Pancreas (tissue), 10 donors: ENCODE results near the gene CFAP43. TPM values are rescaled to one million over a fixed set of nuclear protein-coding genes. Genes with fewer than 3 reads are reported as not detected.

Source experiments
- ATAC-seq, 4 donors: fragments of 200-7000 bp; cut with Tn5 transposase; one replicate each; pipeline versions ENCODE4 v1.8.0 to v1.9.1; 2020; ENCODE audit warnings: mild to moderate bottlenecking in 4 of 4, moderate library complexity in 4 of 4
- DNase-seq, 6 donors: peaks; one replicate each; pipeline ENCODE4 v3.0.0-alpha.2; 2020
- FAIRE-seq: peaks from 2 replicates; lab custom pipeline; 2012; peaks lifted over from hg19 to GRCh38; lab: Jason Lieb, UNC
- H3K27ac ChIP-seq, 4 donors: fragments of 200-600 bp; sonication (generic); 1 replicate in 3 of 4; 2 replicates in 1 of 4; pipeline versions ENCODE4 v1.5.0 to v1.8.0; 2020
- H3K27me3 ChIP-seq, 4 donors: fragments of 200-600 bp; one replicate each; pipeline ENCODE4 v1.8.0; 2021
- H3K36me3 ChIP-seq, 3 donors: fragments of 200-600 bp; sonication (generic) in 1 of 3; one replicate each; pipeline versions ENCODE4 v1.5.0 to v1.8.0; 2020 to 2021
- H3K4me1 ChIP-seq, 3 donors: fragments of 200-600 bp; one replicate each; pipeline ENCODE4 v1.8.0; 2021
- H3K4me3 ChIP-seq, 4 donors: fragments of 200-600 bp; sonication (generic) in 2 of 4; one replicate each; pipeline versions ENCODE4 v1.5.0 to v1.8.0; 2020 to 2021
- H3K9me3 ChIP-seq, 4 donors: fragments of 200-600 bp; one replicate each; pipeline ENCODE4 v1.8.0; 2021
- WGBS, 2 donors: extraction: QIAGEN DNeasy Blood & Tissue Kit; methylation state at CpG; one replicate each; pipeline ENCODE4 v1.1.7; 2013; 5-methylcytosine and 5-hydroxymethylcytosine counted together
- intact Hi-C, 3 donors: fragments of 100-400 bp; cut with DNase I; formaldehyde crosslinking; loops; one replicate each; pipeline versions ENCODE4 v1.11.1 to v1.14.2; 2022
- microRNA-seq, 2 donors: library from miRNA; unstranded; fragments of <30 nt; microRNA quantifications; one replicate each; pipeline versions ENCODE4 to v1.1.0, GENCODE V29; 2019 to 2020
- polyA plus RNA-seq, 2 donors: library from polyadenylated mRNA; stranded (reverse); fragments of 200-250 nt; gene quantifications; one replicate each; pipeline ENCODE4 v1.2.3, GENCODE V29; 2013
- total RNA-seq, 6 donors: library from RNA; stranded (reverse); fragmentation: NEBNext Ultra II Directional in 4 of 6; extraction: Animal tissue kit (Norgen Biotek cat#: 25700) in 4 of 6; gene quantifications; one replicate each; pipeline versions ENCODE4 v1.2.1 to v1.2.4, GENCODE V29; 2021 to 2023
- TF ChIP-seq, protein P1 (sequence below), 4 donors: fragments of 200-600 bp; sonication (generic) in 3 of 4; IDR thresholded peaks; one replicate each; pipeline versions ENCODE4 v1.5.0 to v1.8.0; 2021; ENCODE audit warnings: antibody characterized with exemption in 4 of 4
- donor health status: healthy with polysubstance abuse.
- donor health status: DM: no; HTN: no; CAD: no; lungs with moderate emphysema.
- donor health status: DM: no; HTN: no; CAD: no.
- donor health status: control.
- donor health status: control.
- donor health status: Bipolar disorder and iron deficiency.
- donor health status: DM: yes; HTN: yes; CAD: no.
- donor health status: DM: no; HTN: no; CAD: no.
- donor health status: DM: no; HTN: no; CAD: no.
- donor health status: DM: yes; HTN: yes; CAD: no.

The CFAP43 gene
- total and polyA plus RNA-seq, 8 donors: 0.60 to 6.2 (median 2.0) TPM

DNA sequence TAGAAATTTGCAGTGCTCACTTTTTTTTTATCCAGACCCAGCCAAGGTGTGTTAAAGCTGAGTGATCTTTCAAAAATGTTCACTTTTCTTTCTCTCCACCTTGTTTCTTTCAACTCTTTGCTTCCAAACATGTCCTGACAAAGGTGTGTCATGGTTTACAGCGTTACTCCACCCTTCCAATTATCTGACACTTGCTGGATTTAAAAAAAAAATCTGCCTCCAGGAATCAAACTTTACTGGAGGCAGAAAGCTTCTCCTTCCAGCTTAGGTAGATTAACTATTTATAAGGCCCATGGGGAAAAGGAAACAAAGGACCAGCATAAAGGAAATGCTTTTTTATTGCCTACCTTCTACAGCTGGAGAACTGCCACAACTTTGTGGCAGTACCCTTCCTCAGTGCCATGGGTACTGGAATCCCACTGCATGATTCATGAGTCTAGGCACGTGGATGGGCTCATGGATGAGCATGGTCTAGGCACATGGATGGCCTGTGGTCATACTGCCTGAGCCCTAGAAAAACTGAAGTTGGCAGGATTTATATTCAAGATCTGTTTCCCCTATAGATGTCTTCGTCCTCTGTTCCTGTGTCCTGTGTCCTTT, 146.3 kb downstream of the CFAP43 start, which contains the start of gene COL17A1:
Gene COL17A1 (minus strand): TSS at position 80 of the 600 bp plus-strand sequence. CDS start 5,207 bp downstream, outside the sequence.
- TF ChIP-seq, protein P1, sequence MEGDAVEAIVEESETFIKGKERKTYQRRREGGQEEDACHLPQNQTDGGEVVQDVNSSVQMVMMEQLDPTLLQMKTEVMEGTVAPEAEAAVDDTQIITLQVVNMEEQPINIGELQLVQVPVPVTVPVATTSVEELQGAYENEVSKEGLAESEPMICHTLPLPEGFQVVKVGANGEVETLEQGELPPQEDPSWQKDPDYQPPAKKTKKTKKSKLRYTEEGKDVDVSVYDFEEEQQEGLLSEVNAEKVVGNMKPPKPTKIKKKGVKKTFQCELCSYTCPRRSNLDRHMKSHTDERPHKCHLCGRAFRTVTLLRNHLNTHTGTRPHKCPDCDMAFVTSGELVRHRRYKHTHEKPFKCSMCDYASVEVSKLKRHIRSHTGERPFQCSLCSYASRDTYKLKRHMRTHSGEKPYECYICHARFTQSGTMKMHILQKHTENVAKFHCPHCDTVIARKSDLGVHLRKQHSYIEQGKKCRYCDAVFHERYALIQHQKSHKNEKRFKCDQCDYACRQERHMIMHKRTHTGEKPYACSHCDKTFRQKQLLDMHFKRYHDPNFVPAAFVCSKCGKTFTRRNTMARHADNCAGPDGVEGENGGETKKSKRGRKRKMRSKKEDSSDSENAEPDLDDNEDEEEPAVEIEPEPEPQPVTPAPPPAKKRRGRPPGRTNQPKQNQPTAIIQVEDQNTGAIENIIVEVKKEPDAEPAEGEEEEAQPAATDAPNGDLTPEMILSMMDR (IDR thresholded peaks at IDR 0.05): no peak
- Histone ChIP-seq H3K27ac (no peak within 1 kb of the TSS), H3K27me3 (no peaks in the 10 kb centered on the region), H3K4me1 (no peaks in the 10 kb centered on the region), H3K9me3 (no peaks in the 10 kb centered on the region), H3K36me3 (no peaks in the 10 kb centered on the region), H3K4me3 (no peak within 1 kb of the TSS)
- DNase-seq (no peak), FAIRE-seq (no peak), ATAC-seq (no peak)
- intact Hi-C loops: no loop called here
- 66 to 81% methylated on average over 3 of the region's 3 CpGs for WGBS, 2 donors

DNA sequence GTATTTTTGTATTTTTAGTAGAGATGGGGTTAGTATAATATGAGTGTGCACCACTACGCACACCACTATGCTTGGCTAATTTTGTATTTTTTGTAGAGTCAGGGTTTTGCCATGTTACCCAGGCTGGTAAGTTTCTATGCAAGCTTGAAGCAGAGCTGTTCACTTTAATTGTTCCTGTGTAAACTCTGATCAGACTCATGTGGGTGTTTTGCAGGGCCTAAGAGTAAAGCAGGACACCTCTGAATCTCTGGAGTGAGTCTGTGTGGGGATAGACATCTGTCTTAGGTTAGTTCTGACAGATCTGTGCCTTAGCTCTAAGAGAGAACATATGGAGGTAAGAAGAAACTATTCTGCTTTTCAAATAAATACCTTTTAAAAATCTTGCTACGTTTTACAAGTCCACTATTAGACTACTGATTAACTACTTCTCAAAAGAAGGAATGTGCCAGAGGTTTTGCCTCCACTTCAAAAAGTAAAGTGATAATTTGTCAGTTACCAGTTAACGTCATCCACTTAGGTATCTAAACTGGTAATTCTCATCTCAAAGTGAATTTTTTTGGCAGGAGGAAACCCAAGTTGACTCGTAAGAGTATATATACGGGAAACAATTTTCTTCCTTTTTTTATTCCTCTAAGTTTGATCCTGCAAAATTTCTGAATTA, 147.6 kb downstream of the CFAP43 start:
- intact Hi-C loops: no loop called here
- WGBS, 2 donors: 53 to 57% methylated on average over 5 of the region's 5 CpGs
- FAIRE-seq: no peak

DNA sequence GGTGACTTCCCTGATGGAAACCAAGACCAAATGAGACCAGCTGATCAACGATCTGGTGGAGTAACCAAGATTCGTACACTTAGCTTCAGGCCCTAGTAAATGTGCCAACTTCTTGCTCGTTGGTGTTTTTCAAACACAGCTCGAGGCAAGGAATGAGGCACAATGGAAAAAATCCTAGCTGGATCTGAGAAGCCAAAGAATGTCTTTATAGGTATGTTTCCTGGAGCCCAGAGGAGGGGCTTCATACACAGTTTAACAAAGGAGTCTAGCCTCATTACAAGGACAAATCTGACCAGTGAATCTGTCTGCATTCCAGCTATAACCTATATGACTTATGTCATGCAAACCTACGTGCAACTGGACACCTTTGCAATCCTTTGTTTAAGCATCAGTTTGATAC, 150.2 kb downstream of the CFAP43 start:
- H3K9me3 ChIP-seq: no peaks in the 10 kb centered on the region
- DNase-seq (no peak), ATAC-seq (no peak), FAIRE-seq (no peak)
- H3K4me3 ChIP-seq: no peak overlapping the region
- H3K27me3 ChIP-seq: no peaks in the 10 kb centered on the region
- intact Hi-C loops: no loop called here
- no peaks in the 10 kb centered on the region for H3K4me1 ChIP-seq
- TF ChIP-seq, protein P1 (IDR thresholded peaks at IDR 0.05): no peak
- H3K27ac ChIP-seq: no peak overlapping the region
- no peaks in the 10 kb centered on the region for H3K36me3 ChIP-seq
- 65 to 76% methylated on average over 5 of the region's 5 CpGs for WGBS, 2 donors

More for the DNA sequence above, 147.6 kb downstream of the CFAP43 start:
- no peaks in the 10 kb centered on the region for H3K4me1 ChIP-seq
- H3K27ac ChIP-seq: no peak overlapping the region
- ATAC-seq: no peak
- no peaks in the 10 kb centered on the region for H3K9me3 ChIP-seq
- no peaks in the 10 kb centered on the region for H3K27me3 ChIP-seq
- H3K36me3 ChIP-seq: no peaks in the 10 kb centered on the region
- TF ChIP-seq, protein P1 (IDR thresholded peaks at IDR 0.05): no peak
- no peak overlapping the region for H3K4me3 ChIP-seq
- no peak for DNase-seq

DNA sequence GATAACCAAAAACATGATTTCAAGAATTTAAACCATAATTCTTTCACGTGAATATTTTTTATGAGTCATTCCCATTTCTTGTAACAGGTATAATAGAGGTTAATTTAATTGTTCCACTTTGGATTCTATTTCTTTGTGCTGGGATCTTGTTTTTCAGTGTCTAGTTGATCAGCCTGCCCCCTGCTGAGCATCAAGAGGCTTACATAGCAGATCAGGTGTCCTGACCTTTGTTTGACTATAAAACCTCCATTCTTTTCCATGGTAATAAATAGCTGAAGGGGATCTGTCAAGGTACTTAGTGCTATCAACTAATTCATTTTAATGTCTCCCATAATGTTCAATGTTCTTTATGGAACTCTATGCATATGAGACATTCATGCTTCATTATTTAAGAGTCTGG, 151.4 kb downstream of the CFAP43 start:
- WGBS, 2 donors: 19 to 23% methylated on average over 1 of the region's 1 CpG
- no peak for DNase-seq

More for the DNA sequence above, 151.4 kb downstream of the CFAP43 start:
- TF ChIP-seq, protein P1 (IDR thresholded peaks at IDR 0.05): peak in 2 of 4 donors; percentile 29 to 39
- no peak overlapping the region for H3K27ac ChIP-seq
- no peaks in the 10 kb centered on the region for H3K36me3 ChIP-seq
- no peaks in the 10 kb centered on the region for H3K27me3 ChIP-seq
- FAIRE-seq (peak; percentile 65), ATAC-seq (peak in 3 of 4 donors; percentile 65 to 71 (median 69))
- H3K9me3 ChIP-seq: no peaks in the 10 kb centered on the region
- intact Hi-C loops: no loop called here
- no peaks in the 10 kb centered on the region for H3K4me1 ChIP-seq
- no peak overlapping the region for H3K4me3 ChIP-seq

Small RNAs within 50 kb of the gene (microRNA-seq; reads per million reads assigned to microRNA genes)
- gene MIR4482: 0 reads per million in 2 donors
- gene MIR609: 0 to 0.39 reads per million in 2 donors

Other genes with a start within 250 kb of the CFAP43 start
- 1 to 10 TPM in 1 of 6 donors, under 1 TPM in 1, not detected in 4; 0.18 to 1.5 TPM for gene COL17A1, start 146.5 kb downstream of the CFAP43 start, total RNA-seq
- gene COL17A1, start 146.5 kb downstream of the CFAP43 start, polyA plus RNA-seq: under 1 TPM; 0.42 to 0.99 TPM
- gene SFR1, start 110.2 kb downstream of the CFAP43 start, total RNA-seq: 1 to 10 TPM; 2.5 to 3.3 (median 3.0) TPM
- 1 to 10 TPM; 2.9 to 3.7 TPM for gene SFR1, start 110.2 kb downstream of the CFAP43 start, polyA plus RNA-seq
- 10 to 100 TPM; 22.7 to 52.1 (median 36.6) TPM for gene GSTO1, start 22.5 kb upstream of the CFAP43 start, total RNA-seq
- 10 to 100 TPM; 66.6 to 76.0 TPM for gene GSTO1, start 22.5 kb upstream of the CFAP43 start, polyA plus RNA-seq
- gene GSTO2, start 36.8 kb upstream of the CFAP43 start, total RNA-seq: 10 to 100 TPM; 13.8 to 25.7 (median 17.1) TPM
- gene GSTO2, start 36.8 kb upstream of the CFAP43 start, polyA plus RNA-seq: 10 to 100 TPM; 21.9 to 28.1 TPM
- 1 to 10 TPM; 2.0 to 7.1 (median 2.8) TPM for gene ITPRIP, start 106.1 kb upstream of the CFAP43 start, total RNA-seq
- gene ITPRIP, start 106.1 kb upstream of the CFAP43 start, polyA plus RNA-seq: 1 to 10 TPM; 1.8 to 2.3 TPM
- gene CFAP58, start 121.5 kb upstream of the CFAP43 start, total RNA-seq: under 1 TPM in 5 of 6 donors, not detected in 1; 0.19 to 0.53 (median 0.29) TPM
- gene CFAP58, start 121.5 kb upstream of the CFAP43 start, polyA plus RNA-seq: under 1 TPM; 0.09 to 0.19 TPM